SK-N-SH (cell line): Measurements from ENCODE around the gene TDRD10. TPM values are rescaled to one million over a fixed set of nuclear protein-coding genes. Genes with fewer than 3 reads are reported as not detected.
A peak's percentile ranks its signal among the peaks of the same experiment; 100 is the strongest.

Source experiments
- CTCF ChIA-PET: fragments of 300-600, 350-600 bp; formaldehyde crosslinking; extraction: SDS; loops from one replicate; lab custom pipeline; 2021; lab: Yijun Ruan, JAX
- POLR2A ChIA-PET: fragments of 350-600 bp; sonication (Branson Sonifier 250); formaldehyde crosslinking; extraction: SDS; loops from one replicate; lab custom pipeline; 2020; ENCODE audit warnings: antibody characterized with exemption, inconsistent platforms; lab: Yijun Ruan, JAX
- DNase-seq: peaks from one replicate; pipeline ENCODE4 v3.0.0; 2012
- H2AFZ ChIP-seq: fragments of 200-600 bp; sonication (generic); 2 replicates; pipeline ENCODE4 v1.8.1; 2016; ENCODE audit warnings: antibody characterized with exemption, mild to moderate bottlenecking, low read depth
- H3F3A ChIP-seq: fragments of 200-600 bp; sonication (generic); replicated peaks from 2 replicates; pipeline ENCODE3; 2016; ENCODE audit warnings: antibody characterized with exemption, mild to moderate bottlenecking; ENCODE audit not compliant: insufficient read depth
- H3K27ac ChIP-seq, 2 experiments: fragments of 200-500 bp in 1 of 2; fragments of 200-600 bp in 1 of 2; sonication (Bioruptor generic) in 1 of 2; sonication (generic), shearing (Covaris generic) in 1 of 2; 2 replicates each; pipeline versions ENCODE4 v1.5.1 to v1.6.1; 2014 to 2016; ENCODE audit warnings: low read depth in 2 of 2, inconsistent platforms in 1 of 2, low read length in 1 of 2, mild to moderate bottlenecking in 1 of 2, mixed read lengths in 1 of 2
- H3K27me3 ChIP-seq: fragments of 200-600 bp; sonication (generic), shearing (Covaris generic); 2 replicates; pipeline ENCODE4 v1.6.1; 2016; ENCODE audit warnings: mixed run types; ENCODE audit not compliant: insufficient read depth
- H3K36me3 ChIP-seq, 2 experiments: fragments of 200-500 bp in 1 of 2; fragments of 200-600 bp in 1 of 2; sonication (Bioruptor generic) in 1 of 2; sonication (generic) in 1 of 2; replicated peaks in 1 of 2; 2 replicates each; pipeline versions ENCODE3 to v1.5.1; 2014 to 2016; ENCODE audit warnings: low read length in 1 of 2, mild to moderate bottlenecking in 1 of 2; ENCODE audit not compliant: insufficient read depth in 2 of 2, control insufficient read depth in 1 of 2
- H3K4me1 ChIP-seq, 2 experiments: fragments of 200-500 bp in 1 of 2; fragments of 200-600 bp in 1 of 2; sonication (Bioruptor generic) in 1 of 2; sonication (generic), shearing (Covaris generic) in 1 of 2; 2 replicates each; pipeline versions ENCODE4 v1.5.1 to v1.6.1; 2014 to 2016; ENCODE audit warnings: low read depth in 1 of 2, low read length in 1 of 2, mixed run types in 1 of 2; ENCODE audit not compliant: insufficient read depth in 2 of 2, control insufficient read depth in 1 of 2
- H3K4me2 ChIP-seq: fragments of 200-600 bp; sonication (generic), shearing (Covaris generic); 2 replicates; pipeline ENCODE4 v1.6.1; 2017; ENCODE audit warnings: mixed run types
- H3K4me3 ChIP-seq, 2 experiments: fragments of 200-500 bp in 1 of 2; fragments of 200-600 bp in 1 of 2; sonication (Bioruptor generic) in 1 of 2; sonication (generic), shearing (Covaris generic) in 1 of 2; 2 replicates each; pipeline versions ENCODE4 v1.5.1 to v1.8.1; 2014 to 2016; ENCODE audit warnings: low read depth in 2 of 2, inconsistent platforms in 1 of 2, low read length in 1 of 2, mild to moderate bottlenecking in 1 of 2, mixed read lengths in 1 of 2, moderate library complexity in 1 of 2
- H3K79me2 ChIP-seq: fragments of 200-600 bp; sonication (generic); 2 replicates; pipeline ENCODE4 v1.8.1; 2017; ENCODE audit warnings: mild to moderate bottlenecking; ENCODE audit not compliant: insufficient read depth
- H3K9ac ChIP-seq: fragments of 200-600 bp; sonication (generic); 2 replicates; pipeline ENCODE4 v1.6.1; 2017; ENCODE audit warnings: mixed run types
- H3K9me2 ChIP-seq: fragments of 200-600 bp; sonication (generic); 2 replicates; pipeline ENCODE4 v1.6.1; 2017; ENCODE audit warnings: mixed run types
- H3K9me3 ChIP-seq: fragments of 200-600 bp; sonication (generic); 2 replicates; pipeline ENCODE4 v1.6.1; 2017; ENCODE audit warnings: mixed run types, mild to moderate bottlenecking, moderate library complexity
- H4K20me1 ChIP-seq: fragments of 200-600 bp; sonication (generic); 2 replicates; pipeline ENCODE4 v1.6.1; 2017; ENCODE audit warnings: mild to moderate bottlenecking, mixed run types; ENCODE audit not compliant: insufficient read depth
- ELF1 ChIP-seq: IDR thresholded peaks from 2 replicates; pipeline ENCODE4 v1.4.0; 2012
- EZH2phosphoT487 ChIP-seq: fragments of 200-600 bp; sonication (generic); IDR thresholded peaks from 2 replicates; pipeline ENCODE4 v1.6.1; 2017; ENCODE audit warnings: low read depth, mixed run types, mild to moderate bottlenecking, antibody characterized with exemption, moderate library complexity, borderline replicate concordance
- FOXM1 ChIP-seq: IDR thresholded peaks from 2 replicates; pipeline ENCODE4 v1.4.0; 2012; ENCODE audit warnings: low read depth, mild to moderate bottlenecking
- GATA2 ChIP-seq: sonication (generic); formaldehyde crosslinking; IDR thresholded peaks from 2 replicates; pipeline ENCODE4 v1.5.0; 2020; ENCODE audit warnings: mild to moderate bottlenecking, missing genetic modification reagents
- JUND ChIP-seq: IDR thresholded peaks from 2 replicates; pipeline ENCODE4 v1.4.0; 2012
- MAX ChIP-seq: IDR thresholded peaks from 2 replicates; pipeline ENCODE4 v1.4.0; 2012; ENCODE audit warnings: low read depth
- MXI1 ChIP-seq: IDR thresholded peaks from 2 replicates; pipeline ENCODE4 v1.6.1; 2012; ENCODE audit warnings: mild to moderate bottlenecking, low read depth, low read length, improper control_type of control experiment
- POLR2AphosphoS5 ChIP-seq: IDR thresholded peaks from 2 replicates; pipeline ENCODE4 v1.6.1; 2012; ENCODE audit warnings: low read depth, low read length
- RAD21 ChIP-seq: IDR thresholded peaks from 2 replicates; pipeline ENCODE4 v1.6.1; 2012; ENCODE audit warnings: mild to moderate bottlenecking, low read length
- RCOR1 ChIP-seq: fragments of 150-350 bp; IDR thresholded peaks from 2 replicates; pipeline ENCODE4 v1.6.1; 2017; ENCODE audit warnings: antibody characterized with exemption, low read length
- RFX5 ChIP-seq: IDR thresholded peaks from 2 replicates; pipeline ENCODE4 v1.6.1; 2012; ENCODE audit warnings: mild to moderate bottlenecking, improper control_type of control experiment, low read length
- RXRA ChIP-seq: IDR thresholded peaks from 2 replicates; pipeline ENCODE4 v1.4.0; 2012; ENCODE audit warnings: low read depth, mild to moderate bottlenecking, borderline replicate concordance
- TAF1 ChIP-seq: IDR thresholded peaks from 2 replicates; pipeline ENCODE4 v1.6.1; 2012; ENCODE audit warnings: low read depth, mild to moderate bottlenecking, low read length, moderate library complexity, borderline replicate concordance
- TEAD4 ChIP-seq: IDR thresholded peaks from 2 replicates; pipeline ENCODE4 v1.4.0; 2012; ENCODE audit warnings: mild to moderate bottlenecking, borderline replicate concordance; ENCODE audit not compliant: insufficient read depth
- YY1 ChIP-seq: IDR thresholded peaks from 2 replicates; pipeline ENCODE4 v1.4.0; 2012; ENCODE audit warnings: low read depth, mild to moderate bottlenecking
- ZBTB33 ChIP-seq: IDR thresholded peaks from 2 replicates; pipeline ENCODE4 v1.4.0; 2012; ENCODE audit warnings: low read depth, borderline replicate concordance
- WGBS: methylation state at CpG from one replicate; pipeline ENCODE4 v1.1.6; 2017; ENCODE audit warnings: low lambda C conversion rate; 5-methylcytosine and 5-hydroxymethylcytosine counted together
- polyA plus RNA-seq, 3 experiments: library from polyadenylated mRNA; depleted of rRNA; stranded (reverse); fragments of >200 nt; gene quantifications; 2 replicates each; pipeline ENCODE4 v1.2.3, GENCODE V29; 2012
- TF ChIP-seq, protein P1 (sequence below): IDR thresholded peaks from 2 replicates; pipeline ENCODE4; 2012
- TF ChIP-seq, protein P2 (sequence below): fragments of 150-350 bp; IDR thresholded peaks from 2 replicates; pipeline ENCODE4 v1.6.1; 2017; ENCODE audit warnings: antibody characterized with exemption, low read length, low read depth, borderline replicate concordance

TDRD10 gene
- polyA plus RNA-seq, 1 of the 3 experiments (the other 2 are of a cell fraction): not detected

- H3K4me2 ChIP-seq: no peak overlapping the region
- no peak overlapping the region for H3K4me3 ChIP-seq
- no peaks in the 10 kb centered on the region for H3K27me3 ChIP-seq
- ChIA-PET CTCF (interaction anchor here (0.6 to 7.4 kb wide), 42 partner anchors 8 to 624 kb away, joined by 3 to 187 read pairs (median 4); partner anchors contain the start of genes CHRNB2 and IL6R), POLR2A (interaction anchor here (1.0 to 1.3 kb wide), 2 partner anchors 8 to 68 kb away, joined by 3 to 4 read pairs; no protein-coding TSS in a partner anchor)
- peak overlapping the region in 1 of 2 experiments; percentile 78; a peak in 2 of 4 replicates for H3K27ac ChIP-seq
- H3K4me1 ChIP-seq: peaks cover 0 to 22% of the 10 kb centered on the region in 2 experiments; a peak in 1 of 4 replicates
- peaks cover 6 to 39% of the 10 kb centered on the region in 2 experiments for H3K36me3 ChIP-seq
- H3K9me2 ChIP-seq: no peaks in the 10 kb centered on the region
- no peaks in the 10 kb centered on the region for H3K79me2 ChIP-seq
- TF ChIP-seq TAF1 (no peak), YY1 (no peak), ELF1 (no peak), MXI1 (no peak), FOXM1 (no peak), EZH2phosphoT487 (no peak), TEAD4 (no peak), RXRA (no peak), JUND (no peak), RAD21 (no peak), ZBTB33 (no peak), RCOR1 (no peak), GATA2 (CRISPR knock-in tag) (no peak)
- TF ChIP-seq, protein P1, sequence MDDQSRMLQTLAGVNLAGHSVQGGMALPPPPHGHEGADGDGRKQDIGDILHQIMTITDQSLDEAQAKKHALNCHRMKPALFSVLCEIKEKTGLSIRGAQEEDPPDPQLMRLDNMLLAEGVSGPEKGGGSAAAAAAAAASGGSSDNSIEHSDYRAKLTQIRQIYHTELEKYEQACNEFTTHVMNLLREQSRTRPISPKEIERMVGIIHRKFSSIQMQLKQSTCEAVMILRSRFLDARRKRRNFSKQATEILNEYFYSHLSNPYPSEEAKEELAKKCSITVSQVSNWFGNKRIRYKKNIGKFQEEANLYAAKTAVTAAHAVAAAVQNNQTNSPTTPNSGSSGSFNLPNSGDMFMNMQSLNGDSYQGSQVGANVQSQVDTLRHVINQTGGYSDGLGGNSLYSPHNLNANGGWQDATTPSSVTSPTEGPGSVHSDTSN: no peak
- H4K20me1 ChIP-seq: no peaks in the 10 kb centered on the region
- peaks cover 18% of the 10 kb centered on the region for H3F3A ChIP-seq
- WGBS: 67% methylated on average over 10 of the region's 11 CpGs
- no peaks in the 10 kb centered on the region for H3K9me3 ChIP-seq
- H3K9ac ChIP-seq: no peak overlapping the region
- no peak for DNase-seq
- H2AFZ ChIP-seq: no peak overlapping the region
Observed at GRCh38 chr1:154547105-154547732, 45.2 kb downstream of the TDRD10 start.

DNA sequence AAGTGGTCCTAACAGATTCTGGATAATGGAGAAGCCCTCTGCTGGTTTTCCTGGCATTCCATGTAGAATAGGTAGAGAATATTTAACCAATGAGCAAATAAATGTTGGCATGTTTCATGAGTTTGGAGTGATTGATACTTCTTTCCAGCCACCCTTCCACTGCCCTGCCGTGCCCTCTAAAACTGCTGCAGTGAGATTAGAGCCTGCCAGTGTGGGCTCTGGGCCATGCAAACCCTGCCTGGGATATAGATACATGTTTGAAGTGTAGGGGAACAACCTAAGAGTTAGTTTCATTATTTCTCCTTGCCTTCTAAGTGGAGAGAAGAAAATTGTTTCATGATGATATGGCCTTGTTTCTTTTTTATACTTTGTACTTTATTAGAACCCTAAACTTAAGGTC lies 46.0 kb downstream of the TDRD10 start:
- no peaks in the 10 kb centered on the region for H3K9me2 ChIP-seq
- peaks cover 13 to 47% of the 10 kb centered on the region in 2 experiments for H3K36me3 ChIP-seq
- no peaks in the 10 kb centered on the region for H4K20me1 ChIP-seq
- no peak for DNase-seq
- H3F3A ChIP-seq: peaks cover 18% of the 10 kb centered on the region
- WGBS: 87% methylated on average over 1 of the region's 1 CpG
- H2AFZ ChIP-seq: no peak overlapping the region
- H3K27me3 ChIP-seq: no peaks in the 10 kb centered on the region
- ChIA-PET POLR2A (no interaction called here), CTCF (interaction anchor here (0.5 to 7.4 kb wide), 8 partner anchors 7 to 330 kb away, joined by 3 to 187 read pairs (median 11); no protein-coding TSS in a partner anchor)
- peak overlapping the region in 1 of 2 experiments; percentile 78; a peak in 2 of 4 replicates for H3K27ac ChIP-seq
- peaks cover 0 to 22% of the 10 kb centered on the region in 2 experiments; a peak in 1 of 4 replicates for H3K4me1 ChIP-seq
- H3K9ac ChIP-seq: no peak overlapping the region
- H3K4me3 ChIP-seq: no peak overlapping the region
- no peak overlapping the region for H3K4me2 ChIP-seq
- no peaks in the 10 kb centered on the region for H3K79me2 ChIP-seq
- H3K9me3 ChIP-seq: no peaks in the 10 kb centered on the region
- TF ChIP-seq FOXM1 (no peak), ZBTB33 (no peak), MAX (no peak), POLR2AphosphoS5 (no peak), GATA2 (CRISPR knock-in tag) (no peak), RCOR1 (no peak), EZH2phosphoT487 (no peak), RFX5 (no peak)
- TF ChIP-seq, protein P1: no peak
- TF ChIP-seq, protein P2, sequence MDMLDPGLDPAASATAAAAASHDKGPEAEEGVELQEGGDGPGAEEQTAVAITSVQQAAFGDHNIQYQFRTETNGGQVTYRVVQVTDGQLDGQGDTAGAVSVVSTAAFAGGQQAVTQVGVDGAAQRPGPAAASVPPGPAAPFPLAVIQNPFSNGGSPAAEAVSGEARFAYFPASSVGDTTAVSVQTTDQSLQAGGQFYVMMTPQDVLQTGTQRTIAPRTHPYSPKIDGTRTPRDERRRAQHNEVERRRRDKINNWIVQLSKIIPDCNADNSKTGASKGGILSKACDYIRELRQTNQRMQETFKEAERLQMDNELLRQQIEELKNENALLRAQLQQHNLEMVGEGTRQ: no peak
